Activated T-cell treated with anti-CD3 and anti-CD28 coated beads, Interleukin-2, amount 50 U/mL, for 4 hours (primary cell): ENCODE data around the gene SORCS1. TPM values are rescaled to one million over a fixed set of nuclear protein-coding genes. Genes with fewer than 3 reads are reported as not detected.

Experiments used
- ATAC-seq, 2 donors: fragments of 200-7000 bp; cut with Tn5 transposase; one replicate each; pipeline ENCODE4 v1.10.0; 2021
- DNase-seq: peaks from one replicate; pipeline ENCODE4 v3.0.0-alpha.2; 2020
- H3K27me3 Mint-ChIP-seq: one replicate; pipeline ENCODE4 v1.8.0; 2021; ENCODE audit warnings: low read depth, mixed read lengths
- H3K36me3 Mint-ChIP-seq: one replicate; pipeline ENCODE4 v1.8.0; 2022; ENCODE audit warnings: mixed read lengths; ENCODE audit not compliant: insufficient read depth
- H3K4me1 Mint-ChIP-seq: one replicate; pipeline ENCODE4 v1.8.0; 2021; ENCODE audit warnings: low read depth, mixed read lengths
- H3K4me3 Mint-ChIP-seq: one replicate; pipeline ENCODE4 v1.8.0; 2021; ENCODE audit warnings: mild to moderate bottlenecking, moderate library complexity, mixed read lengths
- H3K9me3 Mint-ChIP-seq: one replicate; pipeline ENCODE4 v1.8.0; 2021; ENCODE audit warnings: mixed read lengths
- total RNA-seq, 3 donors: library from RNA; stranded (reverse); gene quantifications; one replicate each; pipeline ENCODE4 v1.2.1, GENCODE V29; 2021

The SORCS1 gene
- total RNA-seq, 3 donors from 2014 or later: not detected

DNA sequence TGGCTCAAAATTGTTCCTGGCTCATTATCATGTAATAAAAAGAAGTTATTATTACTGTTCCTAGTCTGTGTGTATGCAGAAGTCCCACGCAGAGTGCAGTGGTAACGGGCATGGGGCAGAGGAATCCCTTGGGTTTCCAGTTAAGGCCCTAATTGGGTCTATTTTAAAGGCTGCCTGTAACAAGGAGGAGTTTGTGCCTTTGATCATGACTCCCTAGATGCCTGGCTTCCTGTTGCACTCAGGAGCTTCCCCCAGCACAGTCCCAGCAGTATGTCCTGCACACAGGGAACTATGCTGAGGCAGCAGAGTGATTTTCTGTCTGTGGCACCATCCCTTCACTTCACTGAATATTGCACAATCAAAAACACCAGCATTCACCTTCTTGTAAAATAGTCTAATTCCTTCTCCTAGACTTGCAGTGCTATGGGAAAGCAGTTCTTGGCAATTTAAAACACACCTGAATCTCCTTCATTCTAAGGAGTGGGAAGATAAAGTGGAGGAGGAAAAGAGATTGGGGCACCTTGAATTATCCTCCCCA lies 22.9 kb downstream of the SORCS1 start:
- Mint-ChIP-seq H3K4me1 (no peaks in the 10 kb centered on the region), H3K36me3 (no peaks in the 10 kb centered on the region), H3K4me3 (no peak overlapping the region), H3K27me3 (no peaks in the 10 kb centered on the region), H3K9me3 (peaks cover 6% of the 10 kb centered on the region)
- ATAC-seq: no peak
- no peak for DNase-seq

DNA sequence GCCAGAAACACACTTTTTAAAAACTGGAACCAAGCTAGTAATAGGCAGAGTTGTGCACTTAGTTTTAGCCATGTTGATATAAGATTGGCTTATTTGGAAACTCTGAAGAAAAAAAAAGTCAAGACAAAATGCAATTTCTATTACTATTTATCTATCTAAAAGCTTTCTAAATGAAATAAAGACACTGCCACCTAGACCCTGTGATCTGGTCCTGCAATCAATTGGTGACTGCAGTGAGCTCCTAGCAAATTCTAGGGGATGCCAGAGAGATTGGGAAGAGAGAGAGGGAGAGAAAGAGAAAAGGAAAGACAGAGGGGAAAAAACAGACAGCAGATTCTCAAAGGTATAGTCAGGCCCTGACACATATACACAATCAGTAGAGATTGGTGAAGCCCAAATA lies 25.3 kb downstream of the SORCS1 start:
- H3K36me3 Mint-ChIP-seq: no peaks in the 10 kb centered on the region
- no peaks in the 10 kb centered on the region for H3K4me1 Mint-ChIP-seq
- H3K4me3 Mint-ChIP-seq: no peak overlapping the region
- no peak for DNase-seq
- H3K9me3 Mint-ChIP-seq: peaks cover 5% of the 10 kb centered on the region
- no peak for ATAC-seq
- H3K27me3 Mint-ChIP-seq: no peaks in the 10 kb centered on the region

DNA sequence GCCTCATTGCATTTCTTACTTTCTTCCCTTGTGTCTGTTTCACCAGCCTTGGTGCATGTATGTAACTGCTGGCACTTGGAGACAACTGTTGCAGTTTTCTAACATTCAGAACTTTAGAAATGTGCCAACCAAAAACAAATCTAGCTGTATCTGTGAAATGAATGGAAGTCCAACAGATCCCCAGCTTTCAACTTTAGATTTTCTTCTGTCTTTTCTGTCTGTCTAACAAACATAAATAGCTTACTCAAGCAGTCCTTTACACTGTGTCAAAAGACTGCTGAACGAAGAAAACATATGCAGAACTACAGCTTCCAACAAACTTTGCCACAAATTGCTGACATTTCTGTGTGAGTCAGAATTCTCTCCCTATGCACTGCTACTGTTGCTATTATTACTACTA lies 30.9 kb downstream of the SORCS1 start:
- Mint-ChIP-seq H3K4me1 (no peaks in the 10 kb centered on the region), H3K9me3 (peaks cover 14% of the 10 kb centered on the region), H3K27me3 (no peaks in the 10 kb centered on the region), H3K4me3 (no peak overlapping the region), H3K36me3 (no peaks in the 10 kb centered on the region)
- DNase-seq: no peak
- no peak for ATAC-seq

DNA sequence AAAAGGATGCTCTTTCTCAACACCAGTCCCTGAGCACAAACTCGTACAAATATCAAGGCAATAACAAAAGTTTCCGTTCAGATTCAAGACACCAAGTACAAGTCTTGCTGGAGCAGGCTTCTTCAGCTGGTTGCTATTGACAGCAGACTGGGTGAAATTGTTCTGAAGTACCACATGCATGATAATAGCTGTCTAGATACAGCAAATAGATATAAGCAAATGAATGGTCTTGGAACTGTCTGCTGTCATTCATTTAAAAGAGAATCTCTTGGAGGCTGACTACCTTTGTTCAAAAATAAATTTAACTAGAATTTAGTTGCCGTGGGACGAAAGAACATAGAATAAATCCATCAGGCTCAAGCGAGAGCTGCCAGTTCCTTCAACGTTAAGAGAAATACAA lies 35.5 kb downstream of the SORCS1 start:
- no peaks in the 10 kb centered on the region for H3K27me3 Mint-ChIP-seq
- ATAC-seq (no peak), DNase-seq (no peak)
- no peaks in the 10 kb centered on the region for H3K4me1 Mint-ChIP-seq
- no peak overlapping the region for H3K4me3 Mint-ChIP-seq
- no peaks in the 10 kb centered on the region for H3K36me3 Mint-ChIP-seq
- peaks cover 8% of the 10 kb centered on the region for H3K9me3 Mint-ChIP-seq

DNA sequence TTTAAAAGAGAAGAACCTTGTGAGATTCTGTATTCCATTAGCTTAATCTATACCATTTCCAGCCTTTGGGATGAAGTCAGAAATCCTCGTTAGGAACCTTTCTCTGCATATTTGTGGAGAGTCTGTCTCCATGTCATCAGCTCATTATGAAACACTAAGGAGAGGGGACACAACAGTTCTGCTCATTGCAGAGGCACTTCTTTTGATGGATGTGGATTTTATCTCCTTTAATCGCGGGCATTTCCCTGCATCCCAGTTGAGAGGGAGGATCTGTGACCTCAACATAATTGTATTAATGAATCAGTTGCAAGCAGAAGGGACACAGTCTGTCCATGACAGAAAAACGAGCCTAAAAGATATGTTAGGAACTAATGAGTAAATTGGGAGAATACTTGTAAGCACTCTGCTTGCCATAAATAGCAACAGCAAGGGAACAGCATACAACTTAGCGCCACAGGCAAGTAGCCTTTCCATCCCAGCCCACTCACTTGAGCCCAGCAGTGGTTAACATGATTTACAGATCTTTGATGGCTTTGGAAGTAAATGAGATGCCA lies 37.9 kb downstream of the SORCS1 start:
- H3K4me1 Mint-ChIP-seq: no peaks in the 10 kb centered on the region
- no peak overlapping the region for H3K4me3 Mint-ChIP-seq
- H3K27me3 Mint-ChIP-seq: no peaks in the 10 kb centered on the region
- no peaks in the 10 kb centered on the region for H3K9me3 Mint-ChIP-seq
- H3K36me3 Mint-ChIP-seq: no peaks in the 10 kb centered on the region
- DNase-seq: no peak
- ATAC-seq: no peak

DNA sequence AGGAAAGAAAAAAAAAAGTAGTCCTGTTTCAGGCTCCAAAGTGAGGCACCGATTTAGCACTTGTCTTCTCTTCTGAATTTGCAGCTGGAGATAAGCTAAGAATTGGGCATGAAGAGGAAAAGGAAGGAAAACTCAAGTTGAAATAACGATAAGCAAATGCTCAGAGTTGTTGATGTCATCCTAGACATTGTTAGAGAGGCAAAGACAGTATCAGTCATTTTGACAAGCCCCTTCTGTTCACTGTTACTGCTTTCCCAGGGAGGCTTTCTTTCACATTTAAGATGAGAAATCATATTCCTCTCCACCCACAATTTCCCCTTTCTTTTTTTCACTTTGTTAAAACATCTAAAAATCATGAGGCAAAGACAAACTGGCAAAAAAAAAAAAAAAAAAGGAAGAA lies 41.8 kb downstream of the SORCS1 start:
- H3K9me3 Mint-ChIP-seq: no peaks in the 10 kb centered on the region
- H3K4me3 Mint-ChIP-seq: no peak overlapping the region
- no peaks in the 10 kb centered on the region for H3K36me3 Mint-ChIP-seq
- no peaks in the 10 kb centered on the region for H3K27me3 Mint-ChIP-seq
- DNase-seq (no peak), ATAC-seq (no peak)
- no peaks in the 10 kb centered on the region for H3K4me1 Mint-ChIP-seq

DNA sequence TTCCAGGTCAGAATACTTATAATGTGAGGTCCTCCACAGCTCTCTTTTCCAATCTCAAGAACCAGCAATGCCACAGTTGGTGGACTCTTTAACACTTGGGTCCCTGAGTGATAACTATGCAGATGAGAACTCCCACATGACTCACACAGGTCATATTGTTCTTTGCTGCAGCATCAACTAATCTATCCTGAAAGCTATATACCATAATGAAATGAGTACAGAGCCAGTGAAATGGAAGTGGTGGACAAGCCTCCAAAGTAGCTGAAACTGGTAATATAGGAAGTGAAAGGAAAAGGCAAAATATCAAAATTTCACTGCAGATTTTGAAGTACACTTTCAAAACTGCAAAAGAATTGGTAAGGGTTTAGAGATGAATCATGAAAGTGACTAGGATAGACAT lies 45.6 kb downstream of the SORCS1 start:
- no peak overlapping the region for H3K4me3 Mint-ChIP-seq
- ATAC-seq: no peak

DNA sequence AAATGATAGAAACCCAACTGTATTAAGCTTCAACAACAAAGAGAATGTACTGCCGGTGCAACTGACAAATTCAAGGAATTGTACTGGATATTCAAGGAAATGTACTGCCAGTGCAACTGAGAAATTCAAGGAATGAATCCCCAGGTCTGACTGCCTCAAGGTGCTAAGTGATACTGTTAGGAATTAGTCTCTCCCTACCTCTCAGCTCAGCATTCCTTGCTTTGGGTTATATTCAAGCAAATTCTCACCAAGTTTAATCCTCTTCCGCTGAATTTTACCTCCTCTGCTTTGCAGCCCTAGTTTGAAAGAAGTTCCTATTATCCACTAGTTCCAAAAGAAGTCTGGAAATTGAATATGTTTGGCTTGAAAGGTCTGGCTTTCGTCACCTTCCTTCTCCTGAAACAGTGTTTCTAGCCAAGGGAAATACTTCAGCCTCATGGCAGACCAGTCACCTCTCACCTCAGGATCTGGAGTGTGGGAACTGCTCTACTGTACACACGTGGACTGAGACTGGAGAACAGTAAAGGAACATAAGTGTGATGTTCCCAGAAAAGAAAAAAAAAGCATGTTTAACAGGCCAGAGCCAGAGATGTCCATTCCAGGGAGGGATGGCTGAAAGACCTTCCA lies 60.4 kb downstream of the SORCS1 start:
- Mint-ChIP-seq H3K4me1 (no peaks in the 10 kb centered on the region), H3K27me3 (no peaks in the 10 kb centered on the region), H3K9me3 (peaks cover 23% of the 10 kb centered on the region), H3K36me3 (no peaks in the 10 kb centered on the region), H3K4me3 (no peak overlapping the region)
- ATAC-seq (no peak), DNase-seq (no peak)

More for the DNA sequence above, 45.6 kb downstream of the SORCS1 start:
- no peaks in the 10 kb centered on the region for H3K4me1 Mint-ChIP-seq
- H3K36me3 Mint-ChIP-seq: no peaks in the 10 kb centered on the region
- DNase-seq: no peak
- no peaks in the 10 kb centered on the region for H3K9me3 Mint-ChIP-seq
- no peaks in the 10 kb centered on the region for H3K27me3 Mint-ChIP-seq

DNA sequence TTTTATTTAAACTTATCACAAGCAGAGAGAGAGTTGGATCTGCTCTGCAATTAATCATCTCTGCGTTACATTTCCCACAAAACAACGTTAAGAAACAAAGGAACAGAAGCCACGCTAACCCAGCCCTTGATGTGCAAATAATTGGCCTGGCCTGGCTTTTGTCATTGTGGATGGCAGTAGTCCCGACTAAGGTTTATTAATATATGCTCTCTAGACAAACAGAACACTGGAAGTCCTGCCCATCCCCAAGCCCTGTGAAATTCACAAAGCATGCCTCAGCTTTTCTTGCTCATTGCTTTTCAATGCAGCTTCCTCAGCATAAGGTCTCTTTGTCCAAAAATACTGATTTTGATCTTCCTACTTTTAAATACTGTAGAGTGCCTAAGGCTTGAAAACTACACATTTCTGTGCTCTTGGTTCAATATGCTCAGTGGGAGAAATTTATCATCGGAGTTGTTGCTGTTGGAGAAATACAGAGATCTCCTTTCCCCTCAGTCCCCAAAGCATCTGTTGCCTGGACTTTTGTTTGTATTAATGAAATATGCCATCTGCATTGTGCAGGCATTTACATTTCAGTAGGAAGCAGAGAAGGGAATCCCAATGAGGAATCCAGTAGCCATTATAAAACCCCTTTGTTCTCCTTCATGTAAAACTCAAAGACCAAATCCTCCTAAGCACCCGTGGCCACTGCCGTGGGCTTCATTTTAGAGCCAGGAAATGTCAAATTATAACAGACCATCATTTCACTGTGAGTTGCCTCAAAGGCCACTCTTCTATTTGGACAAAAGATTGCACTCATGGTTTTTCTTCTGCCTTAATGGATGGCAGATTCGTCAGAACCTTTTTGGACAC lies 61.1 kb downstream of the SORCS1 start:
- H3K36me3 Mint-ChIP-seq: no peaks in the 10 kb centered on the region
- no peak for DNase-seq
- H3K9me3 Mint-ChIP-seq: peaks cover 17% of the 10 kb centered on the region
- H3K27me3 Mint-ChIP-seq: no peaks in the 10 kb centered on the region
- no peak overlapping the region for H3K4me3 Mint-ChIP-seq
- no peak for ATAC-seq
- no peaks in the 10 kb centered on the region for H3K4me1 Mint-ChIP-seq

DNA sequence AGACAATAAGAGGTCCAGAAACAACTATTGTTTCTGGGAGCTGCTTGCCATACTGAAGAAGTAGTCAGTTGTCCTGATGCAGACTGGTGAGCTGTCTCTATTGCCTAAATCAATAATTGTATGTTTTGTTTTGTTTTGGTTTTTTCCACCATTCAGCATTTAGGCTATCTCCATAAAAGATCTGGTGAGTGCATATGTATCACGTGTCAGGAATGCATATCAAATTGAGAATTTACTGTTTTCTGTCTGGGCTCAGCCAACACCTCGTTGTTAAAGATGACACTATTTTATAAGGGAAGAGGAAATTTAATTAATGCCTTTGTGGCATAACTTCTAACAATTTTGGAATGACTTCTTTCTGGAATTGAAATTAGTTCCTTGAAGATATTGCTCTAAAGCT lies 66.2 kb downstream of the SORCS1 start:
- Mint-ChIP-seq H3K9me3 (no peaks in the 10 kb centered on the region), H3K4me3 (no peak overlapping the region), H3K4me1 (no peaks in the 10 kb centered on the region), H3K27me3 (no peaks in the 10 kb centered on the region), H3K36me3 (no peaks in the 10 kb centered on the region)
- DNase-seq (no peak), ATAC-seq (no peak)

DNA sequence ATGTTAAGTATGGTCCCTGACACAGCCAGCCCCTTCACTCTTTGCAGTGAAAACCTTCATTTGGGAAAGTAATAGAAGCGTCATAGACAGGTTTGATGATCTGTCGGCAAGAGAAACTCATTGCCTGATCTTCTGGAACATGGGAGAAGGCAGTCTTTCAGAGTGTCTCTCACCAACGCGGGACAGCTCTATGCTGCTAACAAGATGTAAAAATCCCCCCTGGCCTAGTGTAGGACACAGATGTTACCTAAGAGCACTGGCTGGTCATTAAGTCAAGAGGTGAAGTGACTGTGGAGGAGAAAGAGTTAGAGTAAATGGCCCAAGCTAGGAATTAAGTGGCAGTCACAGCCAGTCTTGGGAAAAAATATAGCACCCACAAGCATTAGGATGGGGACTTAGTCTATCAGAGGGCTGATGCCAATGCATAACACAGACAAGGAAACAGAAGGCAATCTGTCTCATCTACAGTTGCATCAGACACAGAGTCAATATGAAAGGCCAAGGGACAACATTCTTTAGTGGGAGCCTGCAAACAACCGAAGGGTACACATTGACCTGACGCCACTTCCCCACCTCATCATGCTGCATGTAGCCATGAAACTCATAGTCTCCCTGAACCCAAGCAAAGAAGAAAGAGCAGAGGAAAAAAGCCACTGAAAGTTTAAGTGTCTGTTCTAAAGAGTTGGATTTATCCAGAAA lies 69.5 kb downstream of the SORCS1 start:
- H3K4me1 Mint-ChIP-seq: no peaks in the 10 kb centered on the region
- no peak overlapping the region for H3K4me3 Mint-ChIP-seq
- H3K9me3 Mint-ChIP-seq: peaks cover 2% of the 10 kb centered on the region
- DNase-seq (no peak), ATAC-seq (no peak)
- H3K36me3 Mint-ChIP-seq: no peaks in the 10 kb centered on the region
- H3K27me3 Mint-ChIP-seq: no peaks in the 10 kb centered on the region

DNA sequence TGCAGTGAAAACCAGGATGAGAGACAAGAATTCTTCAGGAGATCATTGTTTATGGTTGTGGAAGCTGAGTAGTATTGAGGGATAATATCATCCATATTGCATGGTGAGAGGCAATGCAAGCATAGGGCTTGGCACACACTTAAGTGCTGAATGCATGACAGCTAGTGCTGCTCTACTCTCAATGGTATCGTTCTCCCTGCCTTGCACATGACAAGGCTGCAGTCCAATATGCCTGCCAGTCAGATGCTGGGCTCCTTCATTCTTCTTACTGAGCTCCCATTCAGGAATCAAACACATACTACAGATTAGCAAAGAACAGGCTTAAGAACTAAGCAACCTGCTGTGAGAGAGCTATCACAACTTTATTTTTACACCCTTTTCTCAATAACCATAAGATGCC lies 72.2 kb downstream of the SORCS1 start:
- DNase-seq: no peak
- H3K27me3 Mint-ChIP-seq: no peaks in the 10 kb centered on the region
- no peak overlapping the region for H3K4me3 Mint-ChIP-seq
- no peak for ATAC-seq
- no peaks in the 10 kb centered on the region for H3K4me1 Mint-ChIP-seq
- no peaks in the 10 kb centered on the region for H3K36me3 Mint-ChIP-seq
- peaks cover 3% of the 10 kb centered on the region for H3K9me3 Mint-ChIP-seq

DNA sequence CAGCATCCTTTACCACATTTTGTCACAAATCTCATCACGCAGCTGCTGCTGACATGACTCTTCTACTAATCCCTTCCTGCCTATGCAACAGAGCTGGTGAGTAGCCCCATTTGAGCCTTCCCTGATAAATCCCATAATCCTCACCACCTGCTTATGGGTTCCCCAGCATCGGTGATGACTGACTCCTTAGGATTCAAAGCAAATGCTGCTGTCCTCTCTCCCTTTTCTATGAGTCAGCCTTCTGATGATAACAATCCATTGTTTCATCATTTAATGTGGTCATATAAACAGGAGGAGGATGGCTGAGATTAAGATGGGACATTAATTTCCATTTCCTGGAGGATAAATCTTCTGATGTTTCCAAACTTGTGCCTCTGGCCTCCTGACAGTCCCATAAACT lies 73.4 kb downstream of the SORCS1 start:
- Mint-ChIP-seq H3K27me3 (no peaks in the 10 kb centered on the region), H3K9me3 (peaks cover 3% of the 10 kb centered on the region)

DNA sequence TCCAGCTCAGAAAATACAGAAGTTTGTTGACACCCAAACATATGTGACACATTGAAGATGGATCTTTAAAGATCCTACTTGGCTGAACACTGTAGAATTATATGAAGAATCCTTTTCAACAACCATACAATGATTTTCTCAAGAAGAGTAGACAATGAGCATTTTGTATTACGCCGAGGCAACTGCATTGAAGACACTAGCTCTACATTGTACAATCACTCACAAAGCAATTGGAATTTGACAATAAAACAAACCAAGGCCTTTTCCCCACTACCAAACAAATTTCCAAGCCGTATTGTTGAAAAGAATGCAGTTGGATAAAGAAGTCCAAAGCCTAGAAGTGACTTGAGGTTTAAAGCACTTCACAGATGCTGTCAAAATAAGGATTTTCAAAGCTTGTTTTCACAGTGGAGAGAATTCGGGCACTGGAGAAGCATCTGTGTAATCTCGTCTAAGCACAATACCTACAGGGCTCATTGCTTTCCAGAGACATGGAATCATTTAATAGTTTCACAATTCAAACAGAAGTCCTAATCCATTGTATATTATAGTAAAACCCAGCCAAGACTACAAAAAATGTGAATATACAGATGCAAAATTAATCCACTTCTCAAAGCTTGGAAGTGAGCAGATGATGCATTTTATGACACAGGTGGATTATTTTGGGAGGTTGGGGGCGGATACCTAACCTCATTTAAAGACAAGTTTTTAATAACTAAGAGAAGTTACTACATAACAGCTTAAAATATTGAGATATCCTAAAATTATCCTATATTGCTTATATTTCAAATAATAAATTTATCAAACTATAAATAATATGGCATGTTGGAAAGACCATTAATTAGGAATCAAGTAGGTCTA lies 78.6 kb downstream of the SORCS1 start:
- H3K9me3 Mint-ChIP-seq: peaks cover 11% of the 10 kb centered on the region
- no peak overlapping the region for H3K4me3 Mint-ChIP-seq
- ATAC-seq (no peak), DNase-seq (no peak)
- H3K4me1 Mint-ChIP-seq: no peaks in the 10 kb centered on the region
- H3K27me3 Mint-ChIP-seq: no peaks in the 10 kb centered on the region
- H3K36me3 Mint-ChIP-seq: no peaks in the 10 kb centered on the region

More for the DNA sequence above, 73.4 kb downstream of the SORCS1 start:
- no peaks in the 10 kb centered on the region for H3K4me1 Mint-ChIP-seq
- DNase-seq (no peak), ATAC-seq (no peak)
- H3K4me3 Mint-ChIP-seq: no peak overlapping the region
- no peaks in the 10 kb centered on the region for H3K36me3 Mint-ChIP-seq
